K562 (cell line): ENCODE results near the gene ARHGAP12. TPM values are rescaled to one million over a fixed set of nuclear protein-coding genes. Genes with fewer than 3 reads are reported as not detected.

Experiments used
- CHCHD3 ChIP-seq: fragments of 250-450 bp; sonication (Bioruptor Pico); IDR thresholded peaks from 2 replicates; pipeline ENCODE4 v2.1.2; 2022; ENCODE audit warnings: mild to moderate bottlenecking
- ETS2 ChIP-seq: IDR thresholded peaks from 2 replicates; pipeline ENCODE4 v1.6.1; 2016; ENCODE audit warnings: borderline replicate concordance, missing genetic modification characterization, mild to moderate bottlenecking, moderate library complexity, missing compliant biosample characterization; ENCODE audit not compliant: poor library complexity, severe bottlenecking
- PRDM10 ChIP-seq: fragments of 450-650 bp; IDR thresholded peaks from 2 replicates; pipeline ENCODE4 v1.6.1; 2018; ENCODE audit not compliant: partially characterized antibody
- ZNF175 ChIP-seq: fragments of 200-800 bp; sonication (Bioruptor generic); IDR thresholded peaks from 2 replicates; pipeline ENCODE4 v1.6.1; 2016; ENCODE audit warnings: low read depth, mild to moderate bottlenecking, missing genetic modification characterization, missing compliant biosample characterization
- polyA plus RNA-seq, 8 experiments: library from polyadenylated mRNA; depleted of rRNA in 4 of 8; stranded (reverse) in 5 of 8; unstranded in 3 of 8; fragments of >200 nt; fragmentation: Nextera tagmentation in 2 of 8; fragmentation: Illumina TruSeq in 1 of 8; extraction: Ambion mirVana in 2 of 8; extraction: Trizol in 1 of 8; gene quantifications; 2 replicates each; pipeline versions ENCODE4 v1.2.1 to v1.2.3, GENCODE V29; 2011 to 2014; ENCODE audit warnings: inconsistent platforms in 1 of 8, missing spikeins in 1 of 8
- total RNA-seq, 7 experiments: library from RNA; depleted of rRNA in 6 of 7; stranded (reverse); fragments of >200 nt in 6 of 7; fragmentation: Illumina TruSeq in 2 of 7; extraction: Trizol in 2 of 7; gene quantifications; 2 replicates each; pipeline versions ENCODE4 v1.2.1 to v1.2.3, GENCODE V29; 2011 to 2021; ENCODE audit warnings: low replicate concordance in 1 of 7
- TF ChIP-seq, protein P1 (sequence below), 2 experiments: fragments of 450-650 bp; IDR thresholded peaks; 2 replicates each; pipeline ENCODE4 v1.6.1; 2016; ENCODE audit warnings: mild to moderate bottlenecking in 2 of 2, borderline replicate concordance in 1 of 2, low read depth in 1 of 2, moderate library complexity in 1 of 2
- TF ChIP-seq, protein P2 (sequence below): fragments of 450-650 bp; IDR thresholded peaks from 2 replicates; pipeline ENCODE4 v1.6.1; 2016; ENCODE audit warnings: low read depth

Gene ARHGAP12
- total and polyA plus RNA-seq, 9 of the 15 experiments (the other 6 are each of a cell fraction or from before 2014, with no cell fraction given) = 4.4 to 18.7 (median 10.1) TPM

DNA sequence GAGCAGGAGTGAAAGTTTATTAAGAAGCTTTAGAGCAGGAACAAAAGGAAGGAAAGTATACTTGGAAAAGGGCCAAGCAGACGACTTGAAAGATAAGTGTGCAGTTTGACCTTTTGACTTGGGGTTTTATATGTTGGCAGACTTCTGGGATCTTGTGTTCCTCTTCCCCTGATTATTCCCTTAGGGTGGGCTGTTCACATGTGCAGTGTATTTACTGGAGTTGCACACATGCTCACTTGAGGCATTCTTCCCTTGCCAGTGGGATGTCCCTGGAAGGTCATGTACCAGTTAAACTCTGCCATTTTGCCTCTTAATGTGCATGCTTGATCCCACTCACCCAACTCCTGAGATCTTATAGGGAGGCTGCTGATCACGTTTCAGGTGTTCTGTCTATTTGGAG lies 23.4 kb upstream of the ARHGAP12 start (continued):
- TF ChIP-seq, protein P1, sequence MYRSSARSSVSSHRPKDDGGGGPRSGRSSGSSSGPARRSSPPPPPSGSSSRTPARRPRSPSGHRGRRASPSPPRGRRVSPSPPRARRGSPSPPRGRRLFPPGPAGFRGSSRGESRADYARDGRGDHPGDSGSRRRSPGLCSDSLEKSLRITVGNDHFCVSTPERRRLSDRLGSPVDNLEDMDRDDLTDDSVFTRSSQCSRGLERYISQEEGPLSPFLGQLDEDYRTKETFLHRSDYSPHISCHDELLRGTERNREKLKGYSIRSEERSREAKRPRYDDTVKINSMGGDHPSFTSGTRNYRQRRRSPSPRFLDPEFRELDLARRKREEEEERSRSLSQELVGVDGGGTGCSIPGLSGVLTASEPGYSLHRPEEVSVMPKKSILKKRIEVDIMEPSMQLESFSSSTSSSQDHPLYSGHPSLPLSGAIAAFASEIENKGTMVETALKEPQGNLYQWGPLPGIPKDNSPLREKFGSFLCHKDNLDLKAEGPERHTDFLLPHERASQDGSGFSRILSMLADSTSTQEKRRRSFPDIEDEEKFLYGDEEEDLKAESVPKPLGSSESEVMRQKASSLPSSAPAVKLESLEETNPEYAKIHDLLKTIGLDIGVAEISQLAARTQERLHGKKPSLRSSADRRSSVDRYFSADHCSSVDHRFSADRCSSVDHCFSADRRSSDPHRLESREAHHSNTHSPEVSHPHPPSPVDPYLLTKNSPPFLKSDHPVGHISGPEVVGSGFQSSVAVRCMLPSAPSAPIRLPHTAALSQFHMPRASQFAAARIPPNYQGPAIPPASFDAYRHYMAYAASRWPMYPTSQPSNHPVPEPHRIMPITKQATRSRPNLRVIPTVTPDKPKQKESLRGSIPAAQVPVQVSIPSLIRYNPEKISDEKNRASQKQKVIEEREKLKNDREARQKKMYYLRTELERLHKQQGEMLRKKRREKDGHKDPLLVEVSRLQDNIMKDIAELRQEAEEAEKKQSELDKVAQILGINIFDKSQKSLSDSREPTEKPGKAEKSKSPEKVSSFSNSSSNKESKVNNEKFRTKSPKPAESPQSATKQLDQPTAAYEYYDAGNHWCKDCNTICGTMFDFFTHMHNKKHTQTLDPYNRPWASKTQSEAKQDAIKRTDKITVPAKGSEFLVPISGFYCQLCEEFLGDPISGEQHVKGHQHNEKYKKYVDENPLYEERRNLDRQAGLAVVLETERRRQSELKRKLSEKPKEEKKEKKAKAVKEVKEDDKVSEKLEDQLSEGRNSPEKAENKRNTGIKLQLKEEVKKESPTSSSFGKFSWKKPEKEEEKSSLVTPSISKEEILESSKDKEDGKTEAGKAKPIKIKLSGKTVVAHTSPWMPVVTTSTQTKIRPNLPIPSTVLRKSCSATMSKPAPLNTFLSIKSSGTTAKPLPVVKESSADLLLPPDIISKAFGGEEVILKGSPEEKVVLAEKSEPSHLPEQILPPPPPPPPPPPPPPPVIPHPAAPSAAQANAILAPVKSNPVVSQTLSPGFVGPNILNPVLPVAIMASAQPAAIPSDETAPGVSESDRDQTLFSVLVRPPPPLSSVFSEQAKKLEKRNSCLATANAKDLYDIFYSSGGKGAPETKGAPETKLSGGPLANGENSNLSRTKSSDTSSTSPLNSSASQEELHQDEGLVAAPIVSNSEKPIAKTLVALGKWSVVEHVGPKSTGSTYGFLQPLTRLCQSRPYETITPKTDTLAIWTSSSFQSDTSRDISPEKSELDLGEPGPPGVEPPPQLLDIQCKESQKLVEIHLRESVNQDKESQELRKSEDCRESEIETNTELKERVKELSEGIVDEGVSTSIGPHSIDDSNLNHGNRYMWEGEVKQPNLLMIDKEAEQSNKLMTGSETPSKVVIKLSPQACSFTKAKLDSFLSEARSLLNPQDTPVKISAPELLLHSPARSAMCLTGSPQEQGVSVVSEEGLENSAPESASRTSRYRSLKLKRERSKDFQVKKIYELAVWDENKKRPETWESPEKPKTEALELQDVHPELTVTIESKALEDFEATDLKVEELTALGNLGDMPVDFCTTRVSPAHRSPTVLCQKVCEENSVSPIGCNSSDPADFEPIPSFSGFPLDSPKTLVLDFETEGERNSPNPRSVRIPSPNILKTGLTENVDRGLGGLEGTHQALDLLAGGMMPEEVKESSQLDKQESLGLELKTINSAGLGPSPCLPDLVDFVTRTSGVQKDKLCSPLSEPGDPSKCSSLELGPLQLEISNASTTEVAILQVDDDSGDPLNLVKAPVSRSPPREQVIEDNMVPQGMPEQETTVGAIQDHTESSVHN (IDR thresholded peaks at IDR 0.05; ENCODE audit: borderline replicate concordance in 1 of 2, low read depth in 1 of 2) = no peak
- TF ChIP-seq, protein P2, sequence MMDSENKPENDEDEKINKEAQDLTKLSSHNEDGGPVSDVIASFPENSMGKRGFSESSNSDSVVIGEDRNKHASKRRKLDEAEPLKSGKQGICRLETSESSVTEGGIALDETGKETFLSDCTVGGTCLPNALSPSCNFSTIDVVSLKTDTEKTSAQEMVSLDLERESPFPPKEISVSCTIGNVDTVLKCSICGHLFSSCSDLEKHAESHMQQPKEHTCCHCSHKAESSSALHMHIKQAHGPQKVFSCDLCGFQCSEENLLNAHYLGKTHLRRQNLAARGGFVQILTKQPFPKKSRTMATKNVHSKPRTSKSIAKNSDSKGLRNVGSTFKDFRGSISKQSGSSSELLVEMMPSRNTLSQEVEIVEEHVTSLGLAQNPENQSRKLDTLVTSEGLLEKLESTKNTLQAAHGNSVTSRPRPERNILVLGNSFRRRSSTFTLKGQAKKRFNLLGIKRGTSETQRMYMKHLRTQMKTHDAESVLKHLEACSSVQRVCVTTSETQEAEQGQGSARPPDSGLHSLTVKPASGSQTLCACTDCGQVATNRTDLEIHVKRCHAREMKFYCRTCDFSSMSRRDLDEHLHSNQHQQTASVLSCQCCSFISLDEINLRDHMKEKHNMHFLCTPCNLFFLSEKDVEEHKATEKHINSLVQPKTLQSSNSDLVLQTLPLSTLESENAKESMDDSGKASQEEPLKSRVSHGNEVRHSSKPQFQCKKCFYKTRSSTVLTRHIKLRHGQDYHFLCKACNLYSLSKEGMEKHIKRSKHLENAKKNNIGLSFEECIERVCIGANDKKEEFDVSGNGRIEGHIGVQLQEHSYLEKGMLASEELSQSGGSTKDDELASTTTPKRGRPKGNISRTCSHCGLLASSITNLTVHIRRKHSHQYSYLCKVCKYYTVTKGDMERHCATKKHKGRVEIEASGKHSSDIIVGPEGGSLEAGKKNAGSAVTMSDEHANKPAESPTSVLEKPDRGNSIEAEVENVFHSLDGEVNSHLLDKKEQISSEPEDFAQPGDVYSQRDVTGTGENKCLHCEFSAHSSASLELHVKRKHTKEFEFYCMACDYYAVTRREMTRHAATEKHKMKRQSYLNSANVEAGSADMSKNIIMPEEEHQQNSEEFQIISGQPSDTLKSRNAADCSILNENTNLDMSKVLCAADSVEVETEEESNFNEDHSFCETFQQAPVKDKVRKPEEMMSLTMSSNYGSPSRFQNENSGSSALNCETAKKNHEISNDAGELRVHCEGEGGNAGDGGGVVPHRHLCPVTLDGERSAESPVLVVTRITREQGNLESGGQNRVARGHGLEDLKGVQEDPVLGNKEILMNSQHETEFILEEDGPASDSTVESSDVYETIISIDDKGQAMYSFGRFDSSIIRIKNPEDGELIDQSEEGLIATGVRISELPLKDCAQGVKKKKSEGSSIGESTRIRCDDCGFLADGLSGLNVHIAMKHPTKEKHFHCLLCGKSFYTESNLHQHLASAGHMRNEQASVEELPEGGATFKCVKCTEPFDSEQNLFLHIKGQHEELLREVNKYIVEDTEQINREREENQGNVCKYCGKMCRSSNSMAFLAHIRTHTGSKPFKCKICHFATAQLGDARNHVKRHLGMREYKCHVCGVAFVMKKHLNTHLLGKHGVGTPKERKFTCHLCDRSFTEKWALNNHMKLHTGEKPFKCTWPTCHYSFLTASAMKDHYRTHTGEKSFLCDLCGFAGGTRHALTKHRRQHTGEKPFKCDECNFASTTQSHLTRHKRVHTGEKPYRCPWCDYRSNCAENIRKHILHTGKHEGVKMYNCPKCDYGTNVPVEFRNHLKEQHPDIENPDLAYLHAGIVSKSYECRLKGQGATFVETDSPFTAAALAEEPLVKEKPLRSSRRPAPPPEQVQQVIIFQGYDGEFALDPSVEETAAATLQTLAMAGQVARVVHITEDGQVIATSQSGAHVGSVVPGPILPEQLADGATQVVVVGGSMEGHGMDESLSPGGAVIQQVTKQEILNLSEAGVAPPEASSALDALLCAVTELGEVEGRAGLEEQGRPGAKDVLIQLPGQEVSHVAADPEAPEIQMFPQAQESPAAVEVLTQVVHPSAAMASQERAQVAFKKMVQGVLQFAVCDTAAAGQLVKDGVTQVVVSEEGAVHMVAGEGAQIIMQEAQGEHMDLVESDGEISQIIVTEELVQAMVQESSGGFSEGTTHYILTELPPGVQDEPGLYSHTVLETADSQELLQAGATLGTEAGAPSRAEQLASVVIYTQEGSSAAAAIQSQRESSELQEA = no peak
- TF ChIP-seq ETS2 = no peak
- peak; percentile 20 for TF ChIP-seq PRDM10
- TF ChIP-seq ZNF175 (CRISPR knock-in tag) = no peak
- TF ChIP-seq CHCHD3 (CRISPR knock-in tag) = no peak
